Tibial nerve (tissue), 4 donors: ENCODE results near the gene SCT. TPM values are rescaled to one million over a fixed set of nuclear protein-coding genes. Genes with fewer than 3 reads are reported as not detected.

Experiments
- DNase-seq, 2 donors: peaks; one replicate each; pipeline ENCODE4 v3.0.0-alpha.2; 2019; ENCODE audit warnings: low spot score in 2 of 2
- H3K27ac ChIP-seq, 4 donors: fragments of 200-600 bp; sonication (generic) in 3 of 4; one replicate each; pipeline ENCODE4 v1.5.1; 2017 to 2019; ENCODE audit warnings: mild to moderate bottlenecking in 1 of 4
- H3K27me3 ChIP-seq, 2 donors: fragments of 200-600 bp; sonication (generic) in 1 of 2; one replicate each; pipeline versions ENCODE4 v1.5.1 to v1.6.0; 2017 to 2019
- H3K36me3 ChIP-seq, 3 donors: fragments of 200-600 bp; sonication (generic); one replicate each; pipeline ENCODE4 v1.5.1; 2018 to 2019
- H3K4me1 ChIP-seq, 4 donors: fragments of 200-600 bp; sonication (generic) in 3 of 4; one replicate each; pipeline ENCODE4 v1.5.1; 2017 to 2019
- H3K4me3 ChIP-seq, 4 donors: fragments of 200-600 bp; sonication (generic) in 3 of 4; one replicate each; pipeline ENCODE4 v1.5.1; 2017 to 2019; ENCODE audit warnings: mild to moderate bottlenecking in 1 of 4, moderate library complexity in 1 of 4
- H3K9me3 ChIP-seq, 4 donors: fragments of 200-600 bp; sonication (generic) in 3 of 4; one replicate each; pipeline ENCODE4 v1.5.1; 2017 to 2019
- EP300 ChIP-seq, 2 donors: sonication (generic); formaldehyde crosslinking; IDR thresholded peaks; one replicate each; pipeline ENCODE4 v1.6.1; 2017; ENCODE audit warnings: antibody characterized with exemption in 2 of 2, mild to moderate bottlenecking in 1 of 2
- POLR2A ChIP-seq, 2 donors: fragments of 450-650 bp; IDR thresholded peaks; one replicate each; pipeline ENCODE4 v1.6.1; 2017; ENCODE audit warnings: antibody characterized with exemption in 2 of 2, mild to moderate bottlenecking in 2 of 2, moderate library complexity in 2 of 2
- WGBS, 2 donors: methylation state at CpG; one replicate each; pipeline ENCODE4 v1.1.5; 2018; 5-methylcytosine and 5-hydroxymethylcytosine counted together
- total RNA-seq, 4 donors: library from RNA; depleted of rRNA; stranded (reverse); fragments of >200 nt; gene quantifications; one replicate each; pipeline ENCODE4 v1.1.0, GENCODE V29; 2016
- TF ChIP-seq, protein P1 (sequence below), 5 experiments: fragments of 200-600 bp in 3 of 5; fragments of 450-650 bp in 2 of 5; sonication (generic) in 3 of 5; IDR thresholded peaks; one replicate each; pipeline ENCODE4 v1.5.1; 2016 to 2019; ENCODE audit warnings: antibody characterized with exemption in 5 of 5, mild to moderate bottlenecking in 3 of 5, moderate library complexity in 2 of 5

SCT gene
- total RNA-seq, 4 donors from 2014 or later, result not detected

GRCh38 chr11:584287-584686, 42.7 kb downstream of the SCT start:
- H3K9me3 ChIP-seq, result no peaks in the 10 kb centered on the region
- H3K27ac ChIP-seq, result no peak overlapping the region
- 95 to 98% methylated on average over 10 of the region's 10 CpGs for WGBS, 2 donors
- no peak overlapping the region for H3K4me3 ChIP-seq
- DNase-seq, result no peak
- peaks cover 0 to 23% (median 8%) of the 10 kb centered on the region in 4 donors for H3K4me1 ChIP-seq
- H3K27me3 ChIP-seq, result no peaks in the 10 kb centered on the region
- TF ChIP-seq POLR2A (IDR thresholded peaks at IDR 0.05) (no peak), EP300 (IDR thresholded peaks at IDR 0.05) (no peak)
- TF ChIP-seq, protein P1, sequence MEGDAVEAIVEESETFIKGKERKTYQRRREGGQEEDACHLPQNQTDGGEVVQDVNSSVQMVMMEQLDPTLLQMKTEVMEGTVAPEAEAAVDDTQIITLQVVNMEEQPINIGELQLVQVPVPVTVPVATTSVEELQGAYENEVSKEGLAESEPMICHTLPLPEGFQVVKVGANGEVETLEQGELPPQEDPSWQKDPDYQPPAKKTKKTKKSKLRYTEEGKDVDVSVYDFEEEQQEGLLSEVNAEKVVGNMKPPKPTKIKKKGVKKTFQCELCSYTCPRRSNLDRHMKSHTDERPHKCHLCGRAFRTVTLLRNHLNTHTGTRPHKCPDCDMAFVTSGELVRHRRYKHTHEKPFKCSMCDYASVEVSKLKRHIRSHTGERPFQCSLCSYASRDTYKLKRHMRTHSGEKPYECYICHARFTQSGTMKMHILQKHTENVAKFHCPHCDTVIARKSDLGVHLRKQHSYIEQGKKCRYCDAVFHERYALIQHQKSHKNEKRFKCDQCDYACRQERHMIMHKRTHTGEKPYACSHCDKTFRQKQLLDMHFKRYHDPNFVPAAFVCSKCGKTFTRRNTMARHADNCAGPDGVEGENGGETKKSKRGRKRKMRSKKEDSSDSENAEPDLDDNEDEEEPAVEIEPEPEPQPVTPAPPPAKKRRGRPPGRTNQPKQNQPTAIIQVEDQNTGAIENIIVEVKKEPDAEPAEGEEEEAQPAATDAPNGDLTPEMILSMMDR (IDR thresholded peaks at IDR 0.05), result no peak
- peaks cover 0 to 71% (median 4%) of the 10 kb centered on the region in 3 donors for H3K36me3 ChIP-seq

DNA sequence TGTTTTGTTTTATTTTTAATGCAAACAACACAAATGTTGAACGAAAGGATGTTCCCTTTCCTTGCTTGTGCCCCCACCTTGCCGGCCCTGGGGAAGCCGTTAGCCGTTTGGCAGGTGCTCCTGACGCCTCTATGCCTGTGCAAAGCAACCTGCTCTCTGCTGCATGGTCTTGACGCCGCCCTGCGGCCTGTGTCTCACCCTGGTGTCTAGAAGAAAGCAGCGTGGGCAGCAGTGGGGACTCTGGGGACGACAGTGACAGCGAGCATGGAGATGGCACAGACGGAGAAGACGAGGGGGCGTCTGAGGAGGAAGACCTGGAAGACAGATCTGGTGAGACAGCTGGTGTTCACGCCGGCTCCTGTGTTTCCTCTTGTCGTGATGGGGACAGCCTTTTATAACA, 45.2 kb downstream of the SCT start:
- Histone ChIP-seq H3K36me3 (peaks cover 0 to 50% (median 4%) of the 10 kb centered on the region in 3 donors), H3K4me3 (no peak overlapping the region), H3K27me3 (no peaks in the 10 kb centered on the region), H3K9me3 (no peaks in the 10 kb centered on the region), H3K4me1 (peaks cover 0 to 46% (median 30%) of the 10 kb centered on the region in 4 donors), H3K27ac (no peak overlapping the region)
- WGBS, 2 donors, result 84 to 88% methylated on average over 17 of the region's 17 CpGs
- TF ChIP-seq POLR2A (IDR thresholded peaks at IDR 0.05) (no peak), EP300 (IDR thresholded peaks at IDR 0.05) (no peak)
- TF ChIP-seq, protein P1 (IDR thresholded peaks at IDR 0.05), result no peak
- no peak for DNase-seq

- peaks cover 0 to 46% (median 4%) of the 10 kb centered on the region in 3 donors for H3K36me3 ChIP-seq
- DNase-seq, result no peak
- peaks cover 0 to 46% (median 30%) of the 10 kb centered on the region in 4 donors for H3K4me1 ChIP-seq
- H3K4me3 ChIP-seq, result no peak overlapping the region
- no peaks in the 10 kb centered on the region for H3K27me3 ChIP-seq
- no peak overlapping the region for H3K27ac ChIP-seq
- H3K9me3 ChIP-seq, result no peaks in the 10 kb centered on the region
- no peak for TF ChIP-seq EP300 (IDR thresholded peaks at IDR 0.05)
- no peak for TF ChIP-seq POLR2A (IDR thresholded peaks at IDR 0.05)
- TF ChIP-seq, protein P1 (IDR thresholded peaks at IDR 0.05), result no peak
- WGBS, 2 donors, result 81 to 87% methylated on average over 14 of the region's 14 CpGs
These were observed 45.6 kb downstream of the SCT start for GRCh38 chr11:581342-581741.

GRCh38 chr11:579830-580601, 47.0 kb downstream of the SCT start:
- H3K4me1 ChIP-seq, result peaks cover 0 to 52% (median 35%) of the 10 kb centered on the region in 4 donors
- no peak for DNase-seq
- 77 to 78% methylated on average over 19 to 20 of the region's 20 CpGs for WGBS, 2 donors

More at GRCh38 chr11:579830-580601, 47.0 kb downstream of the SCT start:
- Histone ChIP-seq H3K9me3 (no peaks in the 10 kb centered on the region), H3K27ac (no peak overlapping the region), H3K27me3 (no peaks in the 10 kb centered on the region), H3K4me3 (no peak overlapping the region), H3K36me3 (peaks cover 0 to 38% (median 4%) of the 10 kb centered on the region in 3 donors)
- TF ChIP-seq EP300 (IDR thresholded peaks at IDR 0.05) (no peak), POLR2A (IDR thresholded peaks at IDR 0.05) (no peak)
- TF ChIP-seq, protein P1 (IDR thresholded peaks at IDR 0.05), result no peak
